Heart left ventricle (tissue), 16 donors: ENCODE measurements around the gene PLCB4. TPM values are rescaled to one million over a fixed set of nuclear protein-coding genes. Genes with fewer than 3 reads are reported as not detected.

Experiments used
- ATAC-seq, 4 donors: fragments of 200-7000 bp; cut with Tn5 transposase; one replicate each; pipeline ENCODE4 v1.9.1; 2020 to 2022; ENCODE audit warnings: moderate library complexity in 4 of 4, mild to moderate bottlenecking in 3 of 4, moderate number of reproducible peaks in 1 of 4
- DNase-seq, 5 donors: peaks; one replicate each; pipeline ENCODE4 v3.0.0-alpha.2; 2020
- H3K27ac ChIP-seq, 12 donors: fragments of 200-600 bp; sonication (generic) in 4 of 12; one replicate each; pipeline versions ENCODE4 v1.5.0 to v1.8.0; 2016 to 2022; ENCODE audit warnings: mild to moderate bottlenecking in 2 of 12
- H3K27me3 ChIP-seq, 9 donors: fragments of 200-600 bp; sonication (generic) in 2 of 9; one replicate each; pipeline versions ENCODE4 v1.5.1 to v1.8.0; 2016 to 2022; ENCODE audit warnings: mild to moderate bottlenecking in 3 of 9
- H3K36me3 ChIP-seq, 9 donors: fragments of 200-600 bp; sonication (generic) in 2 of 9; one replicate each; pipeline versions ENCODE4 v1.5.0 to v1.8.0; 2018 to 2022; ENCODE audit warnings: mild to moderate bottlenecking in 2 of 9
- H3K4me1 ChIP-seq, 12 donors: fragments of 200-600 bp; sonication (generic) in 4 of 12; one replicate each; pipeline versions ENCODE4 v1.5.0 to v1.8.0; 2016 to 2022; ENCODE audit warnings: mild to moderate bottlenecking in 3 of 12
- H3K4me3 ChIP-seq, 12 donors: fragments of 200-600 bp; sonication (generic) in 4 of 12; one replicate each; pipeline versions ENCODE4 v1.5.0 to v1.8.0; 2017 to 2022; ENCODE audit warnings: mild to moderate bottlenecking in 9 of 12, moderate library complexity in 4 of 12
- H3K9me3 ChIP-seq, 12 donors: fragments of 200-600 bp; sonication (generic) in 4 of 12; one replicate each; pipeline versions ENCODE4 v1.5.0 to v1.8.0; 2016 to 2022; ENCODE audit warnings: mild to moderate bottlenecking in 1 of 12
- POLR2A ChIP-seq, 2 donors: fragments of 450-650 bp; IDR thresholded peaks; one replicate each; pipeline ENCODE4 v1.6.1; 2017; ENCODE audit warnings: antibody characterized with exemption in 2 of 2, mild to moderate bottlenecking in 2 of 2, moderate library complexity in 2 of 2
- WGBS, 4 donors: extraction: QIAGEN DNeasy Blood & Tissue Kit in 2 of 4; methylation state at CpG; one replicate each; pipeline versions ENCODE4 v1.1.5 to v1.1.7; 2013 to 2018; 5-methylcytosine and 5-hydroxymethylcytosine counted together
- intact Hi-C, 10 donors: fragments of 100-400 bp; cut with DNase I; formaldehyde crosslinking; loops; one replicate each; pipeline versions ENCODE4 v1.11.1 to v1.14.2; 2022
- polyA plus RNA-seq, 2 donors: library from polyadenylated mRNA; stranded (reverse); fragments of 200-250 nt; gene quantifications; one replicate each; pipeline ENCODE4 v1.2.3, GENCODE V29; 2013
- total RNA-seq, 9 donors: library from RNA; depleted of rRNA in 2 of 9; stranded (reverse); fragments of >200 nt in 2 of 9; fragmentation: NEBNext Ultra II Directional in 3 of 9; extraction: Animal tissue kit (Norgen Biotek cat#: 25700) in 3 of 9; gene quantifications; one replicate each; pipeline versions ENCODE4 v1.1.0 to v1.2.4, GENCODE V29; 2016 to 2023
- TF ChIP-seq, protein P1 (sequence below), 12 donors: fragments of 200-600 bp; sonication (generic) in 4 of 12; IDR thresholded peaks; one replicate each; pipeline versions ENCODE4 v1.5.0 to v1.8.0; 2018 to 2022; ENCODE audit warnings: antibody characterized with exemption in 12 of 12, mild to moderate bottlenecking in 5 of 12
- donor health status: ischemic (EF 13 %, LVEDD 7.1; RV severe dilation, severe dysfunction).
- donor health status: healthy with polysubstance abuse.
- donor health status: DM: no; HTN: yes; CAD: no.
- donor health status: DM: no; HTN: no; CAD: no.
- donor health status: ischemic (EF 25% LVEDD 6.9; RV normal size, moderate dysfunction).
- donor health status: ischemic (EF 25% LVEDD 5.7; RV mildly dilated, moderate dysfunction).
- donor health status: healthy.
- donor health status: DM: yes; HTN: yes; CAD: no.
- donor health status: ischemic (EF 35%, LVEDD 5.7; RV mildly dilated, moderate dysfunction).
- donor health status: nonischemic (EF 11% LVEDD 7.7; RV severe dilation, severe dysfunction).
- donor health status: DM: yes; HTN: yes; CAD: no.
- donor health status: PGD.
- donor health status: ischemic (EF 29% LVEDD 5.4; RV normal size, mild dysfunction).
- donor health status: nonischemic (EF 23%, LVEDD 6.1; RV moderate dilation, normal function).

PLCB4 gene
- total and polyA plus RNA-seq, 11 donors: 8.4 to 31.8 (median 18.5) TPM

DNA sequence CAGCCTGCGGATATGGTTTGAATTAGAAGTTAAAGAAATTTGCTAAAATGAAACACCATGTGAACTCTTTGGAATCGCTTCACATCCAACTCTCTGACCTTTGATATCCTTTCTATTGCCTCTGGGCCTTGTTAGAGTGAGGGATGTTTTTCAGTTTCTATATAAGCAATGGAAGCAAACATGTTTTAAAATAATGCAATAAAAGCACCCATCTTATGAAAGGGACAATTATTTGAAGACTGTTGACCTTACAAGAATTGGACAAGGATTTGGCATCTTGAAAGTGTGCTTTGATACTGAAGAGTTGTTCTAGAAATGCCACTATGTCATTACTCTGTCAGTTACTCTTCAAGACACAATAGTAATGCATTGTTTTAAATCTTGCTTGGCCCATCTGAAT is 221.4 kb downstream of the PLCB4 start:
- Histone ChIP-seq H3K27me3 (no peaks in the 10 kb centered on the region), H3K9me3 (no peaks in the 10 kb centered on the region), H3K4me3 (no peak overlapping the region), H3K4me1 (peaks cover 0 to 34% (median 6%) of the 10 kb centered on the region in 12 donors), H3K36me3 (no peaks in the 10 kb centered on the region), H3K27ac (no peak overlapping the region)
- DNase-seq (no peak), ATAC-seq (no peak)
- no peak for TF ChIP-seq POLR2A (IDR thresholded peaks at IDR 0.05)
- TF ChIP-seq, protein P1, sequence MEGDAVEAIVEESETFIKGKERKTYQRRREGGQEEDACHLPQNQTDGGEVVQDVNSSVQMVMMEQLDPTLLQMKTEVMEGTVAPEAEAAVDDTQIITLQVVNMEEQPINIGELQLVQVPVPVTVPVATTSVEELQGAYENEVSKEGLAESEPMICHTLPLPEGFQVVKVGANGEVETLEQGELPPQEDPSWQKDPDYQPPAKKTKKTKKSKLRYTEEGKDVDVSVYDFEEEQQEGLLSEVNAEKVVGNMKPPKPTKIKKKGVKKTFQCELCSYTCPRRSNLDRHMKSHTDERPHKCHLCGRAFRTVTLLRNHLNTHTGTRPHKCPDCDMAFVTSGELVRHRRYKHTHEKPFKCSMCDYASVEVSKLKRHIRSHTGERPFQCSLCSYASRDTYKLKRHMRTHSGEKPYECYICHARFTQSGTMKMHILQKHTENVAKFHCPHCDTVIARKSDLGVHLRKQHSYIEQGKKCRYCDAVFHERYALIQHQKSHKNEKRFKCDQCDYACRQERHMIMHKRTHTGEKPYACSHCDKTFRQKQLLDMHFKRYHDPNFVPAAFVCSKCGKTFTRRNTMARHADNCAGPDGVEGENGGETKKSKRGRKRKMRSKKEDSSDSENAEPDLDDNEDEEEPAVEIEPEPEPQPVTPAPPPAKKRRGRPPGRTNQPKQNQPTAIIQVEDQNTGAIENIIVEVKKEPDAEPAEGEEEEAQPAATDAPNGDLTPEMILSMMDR (IDR thresholded peaks at IDR 0.05): no peak
- 84 to 96% (median 90%) methylated on average over 2 of the region's 2 CpGs for WGBS, 4 donors
- intact Hi-C loops: no loop called here

DNA sequence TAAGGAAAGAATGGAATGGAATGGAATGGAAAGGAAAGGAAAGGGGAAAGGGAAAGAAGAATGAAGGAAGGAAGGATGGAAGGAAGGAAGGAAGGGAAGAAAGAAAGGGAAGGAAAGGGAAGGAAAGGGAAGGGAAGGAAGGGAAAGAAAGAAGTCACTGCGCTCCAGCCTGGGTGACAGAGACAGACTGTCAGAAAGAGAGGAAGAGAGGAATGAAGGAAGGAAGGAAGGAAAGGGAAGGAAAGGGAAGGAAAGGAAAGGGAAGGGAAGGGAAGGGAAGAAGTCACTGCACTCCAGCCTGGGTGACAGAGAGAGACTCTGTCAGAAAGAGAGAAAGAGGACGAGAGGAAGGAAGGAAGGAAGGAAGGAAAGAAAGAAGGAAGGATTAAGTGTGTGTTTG is 224.3 kb downstream of the PLCB4 start:
- H3K36me3 ChIP-seq: no peaks in the 10 kb centered on the region

DNA sequence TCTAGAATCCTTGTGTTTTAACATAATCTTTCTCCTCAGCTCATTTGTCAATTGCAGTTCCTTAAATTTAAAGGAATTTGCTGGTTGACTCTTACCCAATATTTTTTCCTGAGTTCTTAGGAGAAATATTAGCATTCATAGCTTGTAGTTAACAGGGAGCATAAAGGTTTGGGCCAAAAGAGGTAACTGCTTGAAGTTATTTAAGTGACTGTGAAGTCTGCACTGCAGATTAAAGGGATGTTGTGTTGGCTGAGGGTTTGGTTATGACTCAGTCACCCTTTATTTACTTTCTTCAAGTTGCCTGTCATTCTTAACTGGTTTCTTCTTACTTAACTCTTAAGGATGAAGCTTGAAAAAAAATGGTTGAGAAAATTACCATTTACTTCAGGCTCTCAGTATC is 225.2 kb downstream of the PLCB4 start:
- Histone ChIP-seq H3K4me1 (peaks cover 0 to 23% (median 5%) of the 10 kb centered on the region in 12 donors), H3K36me3 (no peaks in the 10 kb centered on the region), H3K27ac (no peak overlapping the region), H3K4me3 (no peak overlapping the region), H3K9me3 (no peaks in the 10 kb centered on the region), H3K27me3 (no peaks in the 10 kb centered on the region)
- DNase-seq (no peak), ATAC-seq (no peak)
- TF ChIP-seq, protein P1 (IDR thresholded peaks at IDR 0.05): no peak
- intact Hi-C loops: no loop called here

More for the DNA sequence above, 224.3 kb downstream of the PLCB4 start:
- WGBS, 4 donors: 84 to 90% (median 89%) methylated on average over 2 of the region's 2 CpGs
- DNase-seq: no peak
- Histone ChIP-seq H3K4me1 (peaks cover 0 to 19% (median 3%) of the 10 kb centered on the region in 12 donors), H3K27ac (no peak overlapping the region), H3K9me3 (no peaks in the 10 kb centered on the region), H3K27me3 (no peaks in the 10 kb centered on the region), H3K4me3 (no peak overlapping the region)
- TF ChIP-seq POLR2A (IDR thresholded peaks at IDR 0.05): no peak
- TF ChIP-seq, protein P1 (IDR thresholded peaks at IDR 0.05): no peak
- intact Hi-C loops: no loop called here
- no peak for ATAC-seq

DNA sequence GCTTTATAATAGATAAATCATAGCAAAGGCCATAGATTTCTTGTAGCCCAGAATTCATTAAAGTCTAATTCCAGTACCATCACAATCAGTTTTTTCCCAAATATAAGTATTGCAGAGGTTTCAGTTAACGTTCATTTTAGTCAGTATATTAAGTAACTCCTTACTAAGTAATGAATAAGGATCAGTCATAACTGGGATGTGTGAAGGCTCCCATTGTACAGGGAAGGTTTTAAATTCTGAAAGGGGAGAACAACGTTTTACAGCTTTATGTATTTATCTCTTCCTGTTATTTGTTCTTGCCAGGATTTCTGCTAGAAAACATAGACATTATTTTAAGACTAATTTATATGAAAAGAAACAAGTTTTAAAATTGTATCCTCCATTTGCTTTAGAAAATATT is 230.0 kb downstream of the PLCB4 start:
- ATAC-seq (no peak), DNase-seq (no peak)
- intact Hi-C loops: no loop called here
- Histone ChIP-seq H3K4me3 (no peak overlapping the region), H3K9me3 (no peaks in the 10 kb centered on the region), H3K27me3 (no peaks in the 10 kb centered on the region), H3K36me3 (no peaks in the 10 kb centered on the region), H3K4me1 (peaks cover 0 to 32% (median 18%) of the 10 kb centered on the region in 12 donors), H3K27ac (no peak overlapping the region)
- TF ChIP-seq, protein P1 (IDR thresholded peaks at IDR 0.05): no peak
- no peak for TF ChIP-seq POLR2A (IDR thresholded peaks at IDR 0.05)
- 55 to 69% (median 60%) methylated on average over 2 of the region's 2 CpGs for WGBS, 4 donors
